MM.1S (cell line): ENCODE data around the gene CALY.

ENCODE experiments used
- DNase-seq: peaks from one replicate; pipeline ENCODE4 v3.0.0-alpha.2; 2015
- H2AFZ ChIP-seq: fragments of 300-600 bp; sonication (generic); 2 replicates; pipeline ENCODE4 v1.6.0; 2016; ENCODE audit warnings: antibody characterized with exemption, low read length
- H3F3A ChIP-seq: fragments of 300-600 bp; sonication (generic); 2 replicates; pipeline ENCODE4 v1.6.1; 2016; ENCODE audit warnings: mild to moderate bottlenecking, antibody characterized with exemption, low read length, moderate library complexity, mixed read lengths; ENCODE audit not compliant: insufficient read depth
- H3K27ac ChIP-seq: fragments of 300-600 bp; sonication (generic); 2 replicates; pipeline ENCODE4 v1.5.1; 2016; ENCODE audit warnings: mild to moderate bottlenecking, low read length
- H3K27me3 ChIP-seq: fragments of 300-600 bp; sonication (generic); replicated peaks from 2 replicates; pipeline ENCODE4 v1.6.0; 2016; ENCODE audit warnings: low read length; ENCODE audit not compliant: insufficient read depth
- H3K36me3 ChIP-seq: fragments of 300-600 bp; sonication (generic); replicated peaks from 2 replicates; pipeline ENCODE4 v1.6.1; 2016; ENCODE audit warnings: mild to moderate bottlenecking, low read length, mixed read lengths; ENCODE audit not compliant: insufficient read depth
- H3K4me1 ChIP-seq: fragments of 300-600 bp; sonication (generic); 2 replicates; pipeline ENCODE4 v1.6.1; 2016; ENCODE audit warnings: low read length, mixed read lengths
- H3K4me2 ChIP-seq: fragments of 300-600 bp; sonication (generic); 2 replicates; pipeline ENCODE4 v1.6.0; 2016; ENCODE audit warnings: low read depth, low read length
- H3K4me3 ChIP-seq: fragments of 300-600 bp; sonication (generic); 2 replicates; pipeline ENCODE4 v1.5.1; 2016; ENCODE audit warnings: low read length, mixed read lengths
- H3K79me2 ChIP-seq: fragments of 300-600 bp; sonication (generic); 2 replicates; pipeline ENCODE4 v1.6.1; 2016; ENCODE audit warnings: mixed run types, low read length, mixed read lengths
- H3K9ac ChIP-seq: fragments of 300-600 bp; sonication (generic); 2 replicates; pipeline ENCODE4 v1.6.1; 2016; ENCODE audit warnings: low read length, mixed read lengths
- H3K9me2 ChIP-seq: fragments of 300-600 bp; sonication (generic); replicated peaks from 2 replicates; pipeline ENCODE4 v1.6.1; 2016; ENCODE audit warnings: mild to moderate bottlenecking, low read length, mixed read lengths; ENCODE audit not compliant: insufficient read depth
- H3K9me3 ChIP-seq: fragments of 300-600 bp; sonication (generic); replicated peaks from 2 replicates; pipeline ENCODE4 v1.6.1; 2016; ENCODE audit warnings: mild to moderate bottlenecking, low read length, mixed read lengths; ENCODE audit not compliant: insufficient read depth
- H4K20me1 ChIP-seq: fragments of 300-600 bp; sonication (generic); 2 replicates; pipeline ENCODE4 v1.6.1; 2016; ENCODE audit warnings: mild to moderate bottlenecking, low read length, moderate library complexity, mixed read lengths; ENCODE audit not compliant: insufficient read depth
- CTCF ChIP-seq: fragments of 300-600 bp; sonication (generic); IDR thresholded peaks from 2 replicates; pipeline ENCODE4 v1.5.1; 2016; ENCODE audit warnings: antibody characterized with exemption, low read length, mixed read lengths
- EZH2 ChIP-seq: fragments of 300-600 bp; sonication (generic); optimal IDR thresholded peaks from 2 replicates; pipeline ENCODE3; 2017; ENCODE audit warnings: low read depth, mild to moderate bottlenecking, antibody characterized with exemption, low read length, mixed read lengths
- EZH2phosphoT487 ChIP-seq: fragments of 300-600 bp; sonication (generic); IDR thresholded peaks from 2 replicates; pipeline ENCODE4 v1.6.1; 2018; ENCODE audit warnings: antibody characterized with exemption, low read length

Gene CALY

DNA sequence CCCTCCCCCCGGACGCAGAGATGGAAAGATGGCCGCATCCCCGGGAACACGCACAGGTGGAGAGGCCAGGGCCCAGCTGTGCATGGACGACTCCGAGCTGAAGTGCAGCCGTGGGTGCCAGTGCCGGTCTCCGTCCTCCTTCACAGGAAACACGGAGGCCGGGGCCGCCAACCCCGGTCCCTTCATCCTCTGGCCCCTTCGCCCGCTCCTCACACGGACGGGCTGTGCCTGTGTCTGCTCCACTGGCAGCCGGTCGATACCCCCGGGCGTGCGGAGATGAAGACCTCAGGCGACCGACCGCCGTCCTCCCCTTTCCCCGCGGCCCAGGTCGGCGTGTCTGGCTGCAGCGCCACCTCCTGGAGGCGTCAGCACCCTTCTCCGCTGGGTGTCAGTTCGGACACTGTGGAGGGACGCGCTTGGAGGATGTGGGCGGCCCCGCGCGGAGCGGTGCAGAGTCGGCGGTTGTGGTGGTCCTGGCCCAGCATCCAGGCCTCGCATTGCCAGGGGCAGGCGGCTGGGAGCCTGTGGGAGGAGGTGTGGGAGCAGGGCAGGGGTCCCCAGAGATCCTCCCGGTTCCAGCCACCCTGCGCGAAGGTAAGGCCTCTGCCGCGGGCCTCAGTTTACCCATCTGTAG is 18.1 kb downstream of the CALY start:
- Histone ChIP-seq H4K20me1 (no peaks in the 10 kb centered on the region), H3K9ac (no peak overlapping the region), H2AFZ (peak overlapping the region; percentile 67; the same call in 1 of the 2 replicates), H3K27me3 (no peaks in the 10 kb centered on the region), H3K36me3 (no peaks in the 10 kb centered on the region), H3K9me2 (no peaks in the 10 kb centered on the region), H3K4me3 (peak overlapping the region; percentile 19), H3K27ac (no peak overlapping the region), H3K4me1 (no peaks in the 10 kb centered on the region), H3K9me3 (no peaks in the 10 kb centered on the region), H3K4me2 (peak overlapping the region; percentile 63; the same call in 1 of the 2 replicates), H3F3A (no peaks in the 10 kb centered on the region), H3K79me2 (no peaks in the 10 kb centered on the region)
- TF ChIP-seq CTCF (peak; percentile 76), EZH2phosphoT487 (no peak), EZH2 (no peak)
- peak; percentile 54 for DNase-seq

DNA sequence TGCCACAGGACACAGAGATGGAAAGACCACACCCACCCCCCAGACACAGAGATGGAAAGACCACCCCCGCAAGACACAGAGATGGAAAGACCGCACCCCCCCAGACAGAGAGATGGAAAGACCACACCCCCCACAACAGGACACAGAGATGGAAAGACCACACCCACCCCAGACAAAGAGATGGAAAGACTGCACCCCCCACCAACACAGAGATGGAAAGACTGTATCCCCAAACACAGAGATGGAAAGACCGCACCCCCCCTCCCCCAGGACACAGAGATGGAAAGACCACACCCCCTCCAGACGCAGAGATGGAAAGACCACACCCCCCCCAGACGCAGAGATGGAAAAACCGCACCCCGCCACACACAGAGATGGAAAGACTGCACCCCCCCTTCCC is 20.0 kb downstream of the CALY start:
- H3K36me3 ChIP-seq = no peaks in the 10 kb centered on the region
- no peak overlapping the region for H3K4me3 ChIP-seq
- H3K9me3 ChIP-seq = no peaks in the 10 kb centered on the region
- H3K9me2 ChIP-seq = no peaks in the 10 kb centered on the region
- DNase-seq = no peak
- no peaks in the 10 kb centered on the region for H3F3A ChIP-seq
- no peak overlapping the region for H3K27ac ChIP-seq
- no peak overlapping the region for H2AFZ ChIP-seq
- no peak overlapping the region for H3K9ac ChIP-seq
- TF ChIP-seq CTCF = no peak
- no peak for TF ChIP-seq EZH2phosphoT487
- TF ChIP-seq EZH2 = no peak
- no peaks in the 10 kb centered on the region for H3K27me3 ChIP-seq
- no peaks in the 10 kb centered on the region for H3K79me2 ChIP-seq
- no peak overlapping the region for H3K4me2 ChIP-seq
- no peaks in the 10 kb centered on the region for H3K4me1 ChIP-seq
- no peaks in the 10 kb centered on the region for H4K20me1 ChIP-seq

GRCh38 chr10:133316266-133316665 is 20.4 kb downstream of the CALY start:
- Histone ChIP-seq H3K27ac (no peak overlapping the region), H3K79me2 (no peaks in the 10 kb centered on the region), H3K4me3 (no peak overlapping the region), H3F3A (no peaks in the 10 kb centered on the region), H3K27me3 (no peaks in the 10 kb centered on the region), H3K4me1 (no peaks in the 10 kb centered on the region), H3K9me2 (no peaks in the 10 kb centered on the region), H2AFZ (no peak overlapping the region), H3K9me3 (no peaks in the 10 kb centered on the region), H3K9ac (no peak overlapping the region), H3K36me3 (no peaks in the 10 kb centered on the region), H4K20me1 (no peaks in the 10 kb centered on the region), H3K4me2 (no peak overlapping the region)
- DNase-seq = no peak
- no peak for TF ChIP-seq CTCF
- no peak for TF ChIP-seq EZH2phosphoT487
- no peak for TF ChIP-seq EZH2
